ENCODE data around the gene RABGAP1L.
"Not testable (repeated sequence)": the region's sequence is repeated elsewhere in the genome, so short reads cannot be mapped to it uniquely, and the experiment has no call there.

The RABGAP1L gene

GRCh38 chr1:174497478-174497877 is 338.2 kb downstream of the RABGAP1L start:
- H3K4me3 ChIP-seq (ENCODE audit: low read depth, low read length): no peak overlapping the region
- in situ Hi-C loops (cut with HindIII; ENCODE audit: low sequenced_read_pairs): no loop called here
- DNase-seq (ENCODE audit: low read depth): no peak
- TF ChIP-seq, protein P1, sequence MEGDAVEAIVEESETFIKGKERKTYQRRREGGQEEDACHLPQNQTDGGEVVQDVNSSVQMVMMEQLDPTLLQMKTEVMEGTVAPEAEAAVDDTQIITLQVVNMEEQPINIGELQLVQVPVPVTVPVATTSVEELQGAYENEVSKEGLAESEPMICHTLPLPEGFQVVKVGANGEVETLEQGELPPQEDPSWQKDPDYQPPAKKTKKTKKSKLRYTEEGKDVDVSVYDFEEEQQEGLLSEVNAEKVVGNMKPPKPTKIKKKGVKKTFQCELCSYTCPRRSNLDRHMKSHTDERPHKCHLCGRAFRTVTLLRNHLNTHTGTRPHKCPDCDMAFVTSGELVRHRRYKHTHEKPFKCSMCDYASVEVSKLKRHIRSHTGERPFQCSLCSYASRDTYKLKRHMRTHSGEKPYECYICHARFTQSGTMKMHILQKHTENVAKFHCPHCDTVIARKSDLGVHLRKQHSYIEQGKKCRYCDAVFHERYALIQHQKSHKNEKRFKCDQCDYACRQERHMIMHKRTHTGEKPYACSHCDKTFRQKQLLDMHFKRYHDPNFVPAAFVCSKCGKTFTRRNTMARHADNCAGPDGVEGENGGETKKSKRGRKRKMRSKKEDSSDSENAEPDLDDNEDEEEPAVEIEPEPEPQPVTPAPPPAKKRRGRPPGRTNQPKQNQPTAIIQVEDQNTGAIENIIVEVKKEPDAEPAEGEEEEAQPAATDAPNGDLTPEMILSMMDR (IDR thresholded peaks at IDR 0.05; ENCODE audit: low read depth, low read length, missing control alignments): no peak

GRCh38 chr1:174516755-174517154 is 357.4 kb downstream of the RABGAP1L start:
- DNase-seq (ENCODE audit: low read depth); H3K4me3 ChIP-seq (ENCODE audit: low read depth, low read length); in situ Hi-C loops (cut with HindIII; ENCODE audit: low sequenced_read_pairs): not testable (repeated sequence)

DNA sequence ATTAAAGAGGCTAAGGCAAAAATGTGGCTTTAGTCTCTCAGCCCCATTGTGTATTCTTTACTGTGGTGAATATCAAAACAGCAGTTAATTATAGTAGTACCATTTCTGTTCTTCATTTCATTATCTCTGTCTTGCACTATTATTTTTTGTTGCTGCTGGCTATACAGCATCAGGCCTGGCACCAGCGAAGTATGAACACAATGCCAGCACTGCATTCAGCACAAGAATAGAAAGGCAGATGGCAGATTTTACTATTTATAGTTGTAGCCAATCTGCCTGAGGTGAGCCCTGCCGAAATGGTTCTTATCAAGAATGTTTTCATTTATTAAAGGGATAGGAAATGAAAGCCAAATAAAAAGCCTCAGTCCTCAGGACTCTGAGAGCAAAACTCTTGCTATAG is 360.5 kb downstream of the RABGAP1L start:
- in situ Hi-C loops (cut with HindIII; ENCODE audit: low sequenced_read_pairs): no loop called here

GRCh38 chr1:174531751-174532150 is 372.4 kb downstream of the RABGAP1L start:
- H3K4me3 ChIP-seq (ENCODE audit: low read depth, low read length): no peak overlapping the region
- no peak for DNase-seq (ENCODE audit: low read depth)
- in situ Hi-C loops (cut with HindIII; ENCODE audit: low sequenced_read_pairs): no loop called here
- TF ChIP-seq, protein P1 (IDR thresholded peaks at IDR 0.05; ENCODE audit: low read depth, low read length, missing control alignments): no peak

More for the DNA sequence above, 360.5 kb downstream of the RABGAP1L start:
- TF ChIP-seq, protein P1 (IDR thresholded peaks at IDR 0.05; ENCODE audit: low read depth, low read length, missing control alignments): no peak
- no peak overlapping the region for H3K4me3 ChIP-seq (ENCODE audit: low read depth, low read length)
- no peak for DNase-seq (ENCODE audit: low read depth)

DNA sequence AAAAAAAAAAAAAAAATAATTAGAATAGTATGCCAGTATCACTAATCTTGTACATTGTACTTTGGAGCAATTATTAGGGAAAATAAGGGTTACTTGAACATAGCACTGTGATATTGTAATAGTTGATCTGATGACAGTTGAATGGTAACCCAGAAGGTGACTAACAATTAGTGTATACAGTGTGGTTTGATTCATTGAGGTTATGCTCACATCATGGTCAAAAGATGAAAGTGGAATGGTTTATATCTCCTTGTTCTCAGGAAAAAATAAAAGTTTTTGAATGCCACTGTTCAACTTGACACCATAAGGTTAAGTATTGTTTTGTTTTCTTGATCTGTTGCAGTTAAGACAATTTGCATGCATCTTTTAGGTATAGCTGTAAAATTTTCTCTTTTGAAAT is 375.5 kb downstream of the RABGAP1L start:
- DNase-seq (ENCODE audit: low read depth): no peak
- in situ Hi-C loops (cut with HindIII; ENCODE audit: low sequenced_read_pairs): no loop called here
- TF ChIP-seq, protein P1 (IDR thresholded peaks at IDR 0.05; ENCODE audit: low read depth, low read length, missing control alignments): no peak
- H3K4me3 ChIP-seq (ENCODE audit: low read depth, low read length): no peak overlapping the region

- in situ Hi-C loops (cut with HindIII; ENCODE audit: low sequenced_read_pairs): no loop called here
- TF ChIP-seq, protein P1 (IDR thresholded peaks at IDR 0.05; ENCODE audit: low read depth, low read length, missing control alignments): no peak
- no peak for DNase-seq (ENCODE audit: low read depth)
- H3K4me3 ChIP-seq (ENCODE audit: low read depth, low read length): no peak overlapping the region
Measured at GRCh38 chr1:174535207-174535606, 375.9 kb downstream of the RABGAP1L start.

GRCh38 chr1:174543421-174543820 is 384.1 kb downstream of the RABGAP1L start:
- in situ Hi-C loops (cut with HindIII; ENCODE audit: low sequenced_read_pairs); DNase-seq (ENCODE audit: low read depth); H3K4me3 ChIP-seq (ENCODE audit: low read depth, low read length): not testable (repeated sequence)

GRCh38 chr1:174550296-174550695 is 391.0 kb downstream of the RABGAP1L start:
- no peak for DNase-seq (ENCODE audit: low read depth)
- in situ Hi-C loops (cut with HindIII; ENCODE audit: low sequenced_read_pairs): no loop called here
- no peak overlapping the region for H3K4me3 ChIP-seq (ENCODE audit: low read depth, low read length)
- TF ChIP-seq, protein P1 (IDR thresholded peaks at IDR 0.05; ENCODE audit: low read depth, low read length, missing control alignments): no peak
